NCI-H82 treated with DMSO at 0.1 percent for 48 hours (cell line): ENCODE results near the gene GOLGA6C.
"Not testable (repeated sequence)": the region's sequence is repeated elsewhere in the genome, so short reads cannot be mapped to it uniquely, and the experiment has no call there.

Experiments used
- DNase-seq: peaks from one replicate; lab custom pipeline; 2025; ENCODE audit not compliant: unreplicated experiment; lab: John Stamatoyannopoulos, UW

GOLGA6C gene

GRCh38 chr15:75227112-75227511 lies 31.0 kb upstream of the GOLGA6C start:
- DNase-seq, result not testable (repeated sequence)

GRCh38 chr15:75227663-75228280 lies 30.4 kb upstream of the GOLGA6C start:
- no peak for DNase-seq

GRCh38 chr15:75228787-75229186 lies 29.3 kb upstream of the GOLGA6C start:
- DNase-seq, result no peak

GRCh38 chr15:75229191-75230015 lies 28.7 kb upstream of the GOLGA6C start:
- DNase-seq, result no peak

GRCh38 chr15:75230016-75230343 lies 28.2 kb upstream of the GOLGA6C start:
- no peak for DNase-seq

- DNase-seq, result no peak
These were observed 27.4 kb upstream of the GOLGA6C start for GRCh38 chr15:75230551-75231371.

- DNase-seq, result no peak
These were observed 26.3 kb upstream of the GOLGA6C start for GRCh38 chr15:75231836-75232235.

- no peak for DNase-seq
These were observed 25.8 kb upstream of the GOLGA6C start for GRCh38 chr15:75232252-75232813.

GRCh38 chr15:75232826-75233503 lies 25.2 kb upstream of the GOLGA6C start:
- DNase-seq, result no peak

GRCh38 chr15:75233504-75234190 lies 24.5 kb upstream of the GOLGA6C start:
- DNase-seq, result no peak

GRCh38 chr15:75234191-75234810 lies 23.8 kb upstream of the GOLGA6C start:
- DNase-seq, result no peak

- DNase-seq, result no peak
These were observed 23.0 kb upstream of the GOLGA6C start for GRCh38 chr15:75235051-75235673.

- no peak for DNase-seq
These were observed 22.1 kb upstream of the GOLGA6C start for GRCh38 chr15:75235760-75236729.

- no peak for DNase-seq
These were observed 20.7 kb upstream of the GOLGA6C start for GRCh38 chr15:75237316-75237982.

GRCh38 chr15:75238150-75238549 lies 20.0 kb upstream of the GOLGA6C start:
- no peak for DNase-seq

- not testable (repeated sequence) for DNase-seq
These were observed 12.4 kb upstream of the GOLGA6C start for GRCh38 chr15:75245741-75246140.

GRCh38 chr15:75248991-75249390 lies 9.1 kb upstream of the GOLGA6C start:
- not testable (repeated sequence) for DNase-seq

GRCh38 chr15:75249726-75250125 lies 8.4 kb upstream of the GOLGA6C start:
- DNase-seq, result no peak
